Mesothelial cell of epicardium (in vitro differentiated cells): ENCODE data around the gene KCTD1. TPM values are rescaled to one million over a fixed set of nuclear protein-coding genes. Genes with fewer than 3 reads are reported as not detected.
A peak's percentile ranks its signal among the peaks of the same experiment; 100 is the strongest.

Experiments
- DNase-seq, 2 experiments: peaks; one replicate each; pipeline ENCODE4 v3.0.0; 2021; ENCODE audit warnings: low spot score in 2 of 2; ENCODE audit not compliant: unreplicated experiment in 2 of 2
- H3K27ac Mint-ChIP-seq: 2 replicates; pipeline ENCODE4 v1.8.0; 2021; ENCODE audit warnings: mixed read lengths
- H3K27me3 Mint-ChIP-seq: 2 replicates; pipeline ENCODE4 v1.8.0; 2021; ENCODE audit warnings: low read depth, mixed read lengths
- H3K36me3 Mint-ChIP-seq: 2 replicates; pipeline ENCODE4 v1.8.0; 2021; ENCODE audit warnings: mixed read lengths
- H3K4me1 Mint-ChIP-seq: 2 replicates; pipeline ENCODE4 v1.8.0; 2021; ENCODE audit warnings: mixed read lengths
- H3K4me3 Mint-ChIP-seq: 2 replicates; pipeline ENCODE4 v1.8.0; 2021; ENCODE audit warnings: mild to moderate bottlenecking, moderate library complexity, mixed read lengths
- H3K9me3 Mint-ChIP-seq: 2 replicates; pipeline ENCODE4 v1.8.0; 2021; ENCODE audit warnings: mixed read lengths
- total RNA-seq: library from RNA; stranded (reverse); gene quantifications from 3 replicates; pipeline ENCODE4 v1.2.1, GENCODE V29; 2021
- TF ChIP-seq, protein P1 (sequence below): fragments of 200-600 bp; sonication (generic); IDR thresholded peaks from one replicate; pipeline ENCODE4 v1.5.0; 2021; ENCODE audit warnings: antibody characterized with exemption; ENCODE audit not compliant: unreplicated experiment

KCTD1 gene
- total RNA-seq, 1 donor from 2014 or later: 38.5 TPM

DNA sequence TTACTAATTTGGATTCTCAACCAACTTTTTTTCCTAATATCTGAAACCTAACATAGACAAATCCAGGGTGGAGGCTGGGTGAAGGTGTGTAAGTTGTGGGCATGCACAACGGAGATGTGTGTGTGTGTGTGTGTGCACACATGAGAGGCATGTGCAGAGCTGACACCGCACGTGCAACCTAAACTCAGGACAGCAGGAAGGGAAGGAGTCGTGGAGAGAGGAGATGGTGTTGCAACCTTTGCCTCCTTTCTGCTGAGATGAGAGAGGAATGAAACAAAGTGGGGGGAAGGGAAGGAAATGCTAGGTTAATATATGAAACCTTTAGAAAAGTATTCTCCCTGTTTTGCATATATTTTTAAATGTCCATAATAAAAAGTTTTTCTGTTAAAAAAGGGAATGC lies 64.7 kb downstream of the KCTD1 start:
- no peaks in the 10 kb centered on the region for H3K27me3 Mint-ChIP-seq
- TF ChIP-seq, protein P1, sequence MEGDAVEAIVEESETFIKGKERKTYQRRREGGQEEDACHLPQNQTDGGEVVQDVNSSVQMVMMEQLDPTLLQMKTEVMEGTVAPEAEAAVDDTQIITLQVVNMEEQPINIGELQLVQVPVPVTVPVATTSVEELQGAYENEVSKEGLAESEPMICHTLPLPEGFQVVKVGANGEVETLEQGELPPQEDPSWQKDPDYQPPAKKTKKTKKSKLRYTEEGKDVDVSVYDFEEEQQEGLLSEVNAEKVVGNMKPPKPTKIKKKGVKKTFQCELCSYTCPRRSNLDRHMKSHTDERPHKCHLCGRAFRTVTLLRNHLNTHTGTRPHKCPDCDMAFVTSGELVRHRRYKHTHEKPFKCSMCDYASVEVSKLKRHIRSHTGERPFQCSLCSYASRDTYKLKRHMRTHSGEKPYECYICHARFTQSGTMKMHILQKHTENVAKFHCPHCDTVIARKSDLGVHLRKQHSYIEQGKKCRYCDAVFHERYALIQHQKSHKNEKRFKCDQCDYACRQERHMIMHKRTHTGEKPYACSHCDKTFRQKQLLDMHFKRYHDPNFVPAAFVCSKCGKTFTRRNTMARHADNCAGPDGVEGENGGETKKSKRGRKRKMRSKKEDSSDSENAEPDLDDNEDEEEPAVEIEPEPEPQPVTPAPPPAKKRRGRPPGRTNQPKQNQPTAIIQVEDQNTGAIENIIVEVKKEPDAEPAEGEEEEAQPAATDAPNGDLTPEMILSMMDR: no peak
- peaks cover 3% of the 10 kb centered on the region for H3K36me3 Mint-ChIP-seq
- no peak overlapping the region for H3K4me3 Mint-ChIP-seq
- H3K4me1 Mint-ChIP-seq: peaks cover 40% of the 10 kb centered on the region
- DNase-seq: no peak
- H3K9me3 Mint-ChIP-seq: no peaks in the 10 kb centered on the region
- H3K27ac Mint-ChIP-seq: no peak overlapping the region

GRCh38 chr18:26482569-26482968 lies 65.8 kb downstream of the KCTD1 start:
- Mint-ChIP-seq H3K4me1 (peaks cover 41% of the 10 kb centered on the region), H3K9me3 (no peaks in the 10 kb centered on the region), H3K36me3 (peaks cover 3% of the 10 kb centered on the region), H3K4me3 (no peak overlapping the region), H3K27me3 (no peaks in the 10 kb centered on the region), H3K27ac (no peak overlapping the region)
- TF ChIP-seq, protein P1: no peak
- DNase-seq: no peak

GRCh38 chr18:26480897-26481795 lies 67.2 kb downstream of the KCTD1 start:
- peak overlapping the region; percentile 62 for H3K27ac Mint-ChIP-seq
- peaks cover 46% of the 10 kb centered on the region for H3K4me1 Mint-ChIP-seq
- no peak for DNase-seq
- TF ChIP-seq, protein P1: no peak
- H3K9me3 Mint-ChIP-seq: no peaks in the 10 kb centered on the region
- H3K4me3 Mint-ChIP-seq: no peak overlapping the region
- H3K27me3 Mint-ChIP-seq: no peaks in the 10 kb centered on the region
- peaks cover 5% of the 10 kb centered on the region for H3K36me3 Mint-ChIP-seq

- peaks cover 14% of the 10 kb centered on the region for H3K36me3 Mint-ChIP-seq
- TF ChIP-seq, protein P1: no peak
- no peak overlapping the region for H3K4me3 Mint-ChIP-seq
- no peaks in the 10 kb centered on the region for H3K9me3 Mint-ChIP-seq
- DNase-seq: no peak
- H3K4me1 Mint-ChIP-seq: peaks cover 46% of the 10 kb centered on the region
- H3K27ac Mint-ChIP-seq: peak overlapping the region; percentile 93
- no peaks in the 10 kb centered on the region for H3K27me3 Mint-ChIP-seq
Measured at GRCh38 chr18:26479681-26480079, 68.7 kb downstream of the KCTD1 start.

- H3K9me3 Mint-ChIP-seq: no peaks in the 10 kb centered on the region
- no peak for DNase-seq
- peaks cover 18% of the 10 kb centered on the region for H3K36me3 Mint-ChIP-seq
- TF ChIP-seq, protein P1: no peak
- peaks cover 46% of the 10 kb centered on the region for H3K4me1 Mint-ChIP-seq
- H3K27ac Mint-ChIP-seq: peak overlapping the region; percentile 93
- H3K4me3 Mint-ChIP-seq: no peak overlapping the region
- no peaks in the 10 kb centered on the region for H3K27me3 Mint-ChIP-seq
Measured at GRCh38 chr18:26479065-26479680, 69.2 kb downstream of the KCTD1 start.
